DOHH2 (cell line): ENCODE data around the gene NRAP.

Experiments used
- H3F3A ChIP-seq: fragments of 200-600 bp; sonication (generic), shearing (Covaris generic); 2 replicates; pipeline ENCODE4 v1.6.0; 2016; ENCODE audit warnings: antibody characterized with exemption, mild to moderate bottlenecking; ENCODE audit not compliant: control insufficient read depth, insufficient read depth
- H3K27ac ChIP-seq: fragments of 200-600 bp; sonication (generic); 2 replicates; pipeline ENCODE4 v1.5.1; 2014; ENCODE audit warnings: low read depth, mild to moderate bottlenecking, low read length, moderate library complexity
- H3K27me3 ChIP-seq: fragments of 200-600 bp; sonication (generic); 2 replicates; pipeline ENCODE4 v1.6.1; 2014; ENCODE audit warnings: mild to moderate bottlenecking, low read length, mixed read lengths; ENCODE audit not compliant: control insufficient read depth
- H3K36me3 ChIP-seq: fragments of 200-600 bp; sonication (generic); 2 replicates; pipeline ENCODE4 v1.6.1; 2014; ENCODE audit warnings: mild to moderate bottlenecking, low read length, moderate library complexity, mixed read lengths; ENCODE audit not compliant: control insufficient read depth
- H3K4me1 ChIP-seq: fragments of 200-600 bp; sonication (generic); 2 replicates; pipeline ENCODE4 v1.6.1; 2014; ENCODE audit warnings: mild to moderate bottlenecking, low read length, mixed read lengths; ENCODE audit not compliant: control insufficient read depth
- H3K4me2 ChIP-seq: fragments of 200-600 bp; sonication (generic); 2 replicates; pipeline ENCODE4 v1.6.0; 2014; ENCODE audit warnings: mild to moderate bottlenecking, low read length, moderate library complexity
- H3K4me3 ChIP-seq: fragments of 200-600 bp; sonication (generic); 2 replicates; pipeline ENCODE4 v1.5.1; 2014; ENCODE audit warnings: mild to moderate bottlenecking, low read length, mixed read lengths
- H3K79me2 ChIP-seq: fragments of 200-600 bp; sonication (generic); 2 replicates; pipeline ENCODE4 v1.6.1; 2014; ENCODE audit warnings: mild to moderate bottlenecking, low read length, mixed read lengths; ENCODE audit not compliant: control insufficient read depth
- H3K9me2 ChIP-seq: fragments of 200-600 bp; sonication (generic); replicated peaks from 2 replicates; pipeline ENCODE4 v1.6.1; 2014; ENCODE audit warnings: mild to moderate bottlenecking, low read length, mixed read lengths; ENCODE audit not compliant: control insufficient read depth
- H3K9me3 ChIP-seq: fragments of 200-600 bp; sonication (generic); 2 replicates; pipeline ENCODE4 v1.6.1; 2014; ENCODE audit warnings: antibody characterized with exemption, low read length, mixed read lengths; ENCODE audit not compliant: control insufficient read depth, insufficient read depth
- H4K20me1 ChIP-seq: fragments of 200-600 bp; sonication (generic); 2 replicates; pipeline ENCODE4 v1.6.0; 2014; ENCODE audit warnings: low read depth, mild to moderate bottlenecking, antibody characterized with exemption, low read length, moderate library complexity; ENCODE audit not compliant: control insufficient read depth, insufficient read depth
- CTCF ChIP-seq: fragments of 200-600 bp; sonication (generic); IDR thresholded peaks from one replicate; pipeline ENCODE4 v1.5.1; 2014; ENCODE audit warnings: antibody characterized with exemption, mild to moderate bottlenecking, low read depth, low read length; ENCODE audit not compliant: poor library complexity, severe bottlenecking
- EZH2phosphoT487 ChIP-seq: fragments of 200-600 bp; sonication (generic); IDR thresholded peaks from 2 replicates; pipeline ENCODE4 v1.6.1; 2017; ENCODE audit warnings: borderline replicate concordance, mild to moderate bottlenecking, antibody characterized with exemption, low read length, moderate library complexity, mixed read lengths

The NRAP gene

GRCh38 chr10:113590581-113590980 lies 73.3 kb downstream of the NRAP start:
- Histone ChIP-seq H3K27ac (no peak overlapping the region), H3K9me3 (no peaks in the 10 kb centered on the region)
- TF ChIP-seq EZH2phosphoT487 (no peak), CTCF (no peak)

GRCh38 chr10:113589201-113589770 lies 74.6 kb downstream of the NRAP start:
- H3K9me2 ChIP-seq = no peaks in the 10 kb centered on the region
- H3K9me3 ChIP-seq = no peaks in the 10 kb centered on the region
- no peaks in the 10 kb centered on the region for H3K79me2 ChIP-seq
- H3K4me2 ChIP-seq = no peak overlapping the region
- H3F3A ChIP-seq = no peaks in the 10 kb centered on the region
- H3K36me3 ChIP-seq = no peaks in the 10 kb centered on the region
- H3K27me3 ChIP-seq = no peaks in the 10 kb centered on the region
- TF ChIP-seq CTCF = no peak
- TF ChIP-seq EZH2phosphoT487 = no peak
- no peaks in the 10 kb centered on the region for H3K4me1 ChIP-seq
- no peak overlapping the region for H3K27ac ChIP-seq
- H3K4me3 ChIP-seq = no peak overlapping the region
- no peaks in the 10 kb centered on the region for H4K20me1 ChIP-seq

More at GRCh38 chr10:113590581-113590980, 73.3 kb downstream of the NRAP start:
- H3K4me2 ChIP-seq = no peak overlapping the region
- no peaks in the 10 kb centered on the region for H3K27me3 ChIP-seq
- no peak overlapping the region for H3K4me3 ChIP-seq
- no peaks in the 10 kb centered on the region for H4K20me1 ChIP-seq
- no peaks in the 10 kb centered on the region for H3K36me3 ChIP-seq
- H3K9me2 ChIP-seq = no peaks in the 10 kb centered on the region
- H3F3A ChIP-seq = no peaks in the 10 kb centered on the region
- H3K4me1 ChIP-seq = no peaks in the 10 kb centered on the region
- H3K79me2 ChIP-seq = no peaks in the 10 kb centered on the region

- no peaks in the 10 kb centered on the region for H3K4me1 ChIP-seq
- TF ChIP-seq EZH2phosphoT487 = no peak
- TF ChIP-seq CTCF = no peak
- H3K9me2 ChIP-seq = no peaks in the 10 kb centered on the region
- H3K27me3 ChIP-seq = no peaks in the 10 kb centered on the region
- H4K20me1 ChIP-seq = no peaks in the 10 kb centered on the region
- no peaks in the 10 kb centered on the region for H3K79me2 ChIP-seq
- H3K4me3 ChIP-seq = no peak overlapping the region
- no peaks in the 10 kb centered on the region for H3K9me3 ChIP-seq
- H3F3A ChIP-seq = no peaks in the 10 kb centered on the region
- no peak overlapping the region for H3K4me2 ChIP-seq
- H3K27ac ChIP-seq = no peak overlapping the region
- H3K36me3 ChIP-seq = no peaks in the 10 kb centered on the region
Measured at GRCh38 chr10:113585949-113586348, 77.9 kb downstream of the NRAP start.

- no peaks in the 10 kb centered on the region for H3K27me3 ChIP-seq
- H3K79me2 ChIP-seq = no peaks in the 10 kb centered on the region
- H3F3A ChIP-seq = no peaks in the 10 kb centered on the region
- no peaks in the 10 kb centered on the region for H3K9me3 ChIP-seq
- H3K4me2 ChIP-seq = no peak overlapping the region
- no peaks in the 10 kb centered on the region for H3K36me3 ChIP-seq
- no peaks in the 10 kb centered on the region for H3K4me1 ChIP-seq
- H3K27ac ChIP-seq = no peak overlapping the region
- no peaks in the 10 kb centered on the region for H3K9me2 ChIP-seq
- no peaks in the 10 kb centered on the region for H4K20me1 ChIP-seq
- TF ChIP-seq CTCF = no peak
- no peak for TF ChIP-seq EZH2phosphoT487
- no peak overlapping the region for H3K4me3 ChIP-seq
Measured at GRCh38 chr10:113583571-113583970, 80.3 kb downstream of the NRAP start.
